Measurements from ENCODE around the gene NUP214. TPM values are rescaled to one million over a fixed set of nuclear protein-coding genes. Genes with fewer than 3 reads are reported as not detected.
A peak's percentile ranks its signal among the peaks of the same experiment; 100 is the strongest.

The NUP214 gene
- total RNA-seq, 3 donors from 2014 or later, result 37.4 to 47.5 (median 40.0) TPM

DNA sequence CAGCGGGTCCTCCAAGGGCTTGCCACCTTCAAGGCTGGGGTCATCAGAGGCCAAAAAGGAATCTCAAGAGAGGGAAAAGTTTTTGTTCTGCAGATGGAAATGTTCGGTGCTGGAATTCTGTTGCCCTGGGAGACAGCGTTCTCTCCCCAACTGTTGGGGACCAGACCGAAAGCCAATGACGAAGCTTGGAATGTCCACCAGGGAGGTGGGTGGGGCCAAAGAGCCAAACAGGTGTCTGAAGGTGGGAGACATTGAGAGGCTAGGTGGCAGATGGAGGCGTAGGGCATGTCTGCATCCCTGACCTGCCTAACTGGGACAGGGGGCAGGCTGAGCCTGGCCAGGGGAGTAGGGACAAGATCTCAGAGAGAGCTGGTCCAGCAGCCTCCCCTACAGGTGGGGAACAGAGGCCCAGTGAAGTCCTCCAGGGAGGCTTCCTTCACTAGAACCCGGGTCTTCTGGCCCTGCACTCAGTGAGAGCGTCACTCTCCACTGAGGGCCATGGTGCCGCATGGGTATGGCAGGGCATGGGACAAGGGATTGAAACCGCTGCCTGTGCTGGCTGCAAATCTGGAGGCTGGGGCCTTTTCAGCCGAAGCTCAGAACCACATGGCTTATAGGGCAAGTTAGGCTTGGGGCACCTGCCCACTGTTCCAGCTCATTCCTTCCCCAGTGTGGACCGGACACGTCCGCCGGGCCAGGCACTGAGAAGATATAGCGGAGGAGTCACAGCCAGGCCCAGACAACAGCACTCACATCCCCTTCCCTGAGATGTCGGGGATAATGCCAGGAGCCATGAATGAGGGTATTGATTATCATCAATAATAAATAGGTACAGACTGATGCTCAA is 156.0 kb downstream of the NUP214 start:
- TF ChIP-seq CTCF (IDR thresholded peaks at IDR 0.05) (no peak), POLR2A (IDR thresholded peaks at IDR 0.05) (no peak), POLR2AphosphoS5 (IDR thresholded peaks at IDR 0.05) (no peak)
- no peak overlapping the region for H3K4me3 ChIP-seq
- H3K27ac ChIP-seq, result no peak overlapping the region
- intact Hi-C loops (cut with DNase I; ENCODE audit: low total_unique reads), result no loop called here
- no peaks in the 10 kb centered on the region for H3K36me3 ChIP-seq
- peaks cover 0 to 25% of the 10 kb centered on the region in 2 donors for H3K27me3 ChIP-seq
- no peaks in the 10 kb centered on the region for H3K9me3 ChIP-seq
- no peaks in the 10 kb centered on the region for H3K4me1 ChIP-seq
- DNase-seq (ENCODE audit: low spot score in 2 of 2), result no peak

- DNase-seq (ENCODE audit: low spot score in 2 of 2), result no peak
- intact Hi-C loops (cut with DNase I; ENCODE audit: low total_unique reads), result no loop called here
- no peak overlapping the region for H3K4me3 ChIP-seq
- no peaks in the 10 kb centered on the region for H3K36me3 ChIP-seq
- no peaks in the 10 kb centered on the region for H3K4me1 ChIP-seq
- peaks cover 0 to 25% of the 10 kb centered on the region in 2 donors for H3K27me3 ChIP-seq
- no peak for TF ChIP-seq CTCF (IDR thresholded peaks at IDR 0.05)
- no peak for TF ChIP-seq POLR2A (IDR thresholded peaks at IDR 0.05)
- no peak for TF ChIP-seq POLR2AphosphoS5 (IDR thresholded peaks at IDR 0.05)
- no peak overlapping the region for H3K27ac ChIP-seq
- no peaks in the 10 kb centered on the region for H3K9me3 ChIP-seq
These were observed 156.8 kb downstream of the NUP214 start for GRCh38 chr9:131282175-131282574.

DNA sequence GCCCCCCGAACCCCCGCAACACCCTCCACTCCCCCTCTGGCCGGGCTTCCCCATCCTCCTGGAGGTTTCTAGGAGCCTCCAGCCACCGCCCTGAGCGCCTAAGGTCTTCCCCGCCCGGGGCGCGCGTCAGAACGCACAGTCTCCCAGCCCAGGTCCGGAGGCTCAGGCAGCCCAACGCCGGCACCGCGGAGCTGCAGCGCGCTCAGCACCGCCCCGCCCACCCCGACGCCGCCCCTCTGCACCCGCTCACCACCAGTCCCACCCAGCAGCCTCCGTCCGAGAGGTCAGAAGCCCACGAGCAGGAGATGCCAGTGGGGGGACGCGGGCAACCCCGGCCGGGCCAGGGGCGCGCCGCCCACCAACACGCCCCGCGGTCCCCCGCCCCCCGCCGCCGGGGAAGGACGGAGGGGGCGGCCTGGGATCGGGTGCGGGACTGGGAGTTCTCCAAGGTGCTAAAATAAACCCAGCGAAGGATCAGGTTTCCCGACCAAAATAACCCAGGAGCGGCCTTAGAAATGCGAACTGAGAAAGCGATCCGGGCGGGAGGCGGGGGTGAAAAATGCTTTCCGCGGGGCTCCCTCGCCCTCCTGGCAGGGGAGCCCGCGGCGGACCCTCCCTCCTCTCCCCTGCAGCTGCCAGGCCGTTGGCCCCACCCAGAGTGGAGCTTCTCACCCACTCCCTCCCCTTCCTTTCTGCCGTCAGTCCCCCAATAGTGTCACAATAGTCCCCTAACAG is 157.5 kb downstream of the NUP214 start:
- DNase-seq (ENCODE audit: low spot score in 2 of 2), result no peak
- no peak for TF ChIP-seq POLR2AphosphoS5 (IDR thresholded peaks at IDR 0.05)
- TF ChIP-seq POLR2A (IDR thresholded peaks at IDR 0.05), result no peak
- no peak for TF ChIP-seq CTCF (IDR thresholded peaks at IDR 0.05)
- intact Hi-C loops (cut with DNase I; ENCODE audit: low total_unique reads), result no loop called here
- no peaks in the 10 kb centered on the region for H3K9me3 ChIP-seq
- H3K36me3 ChIP-seq, result no peaks in the 10 kb centered on the region
- H3K4me1 ChIP-seq, result no peaks in the 10 kb centered on the region
- peaks cover 0 to 25% of the 10 kb centered on the region in 2 donors for H3K27me3 ChIP-seq
- H3K27ac ChIP-seq, result no peak overlapping the region
- peak overlapping the region; percentile 9 to 58 (median 25) for H3K4me3 ChIP-seq

Other genes starting within 250 kb of the NUP214 start
- gene QRFP, start 228.8 kb upstream of the NUP214 start, total RNA-seq, result not detected
- gene FIBCD1, start 186.3 kb upstream of the NUP214 start, total RNA-seq, result under 1 TPM in 2 of 3 donors, not detected in 1; 0.16 to 0.44 TPM
- gene LAMC3, start 116.4 kb upstream of the NUP214 start, total RNA-seq, result 1 to 10 TPM; 2.1 to 8.5 (median 7.8) TPM
- 10 to 100 TPM; 12.5 to 33.8 (median 22.5) TPM for gene AIF1L, start 29.1 kb upstream of the NUP214 start, total RNA-seq
- 1 to 10 TPM; 1.6 to 3.7 (median 2.5) TPM for gene FAM78A, start 150.9 kb downstream of the NUP214 start, total RNA-seq
- gene PLPP7, start 164.1 kb downstream of the NUP214 start, total RNA-seq, result 10 to 100 TPM in 1 of 3 donors, 1 to 10 TPM in 2; 5.0 to 14.1 (median 9.3) TPM

Measured in breast epithelium (tissue), 4 donors.